Ovary (tissue), 9 donors: ENCODE results near the gene TTC16. TPM values are rescaled to one million over a fixed set of nuclear protein-coding genes. Genes with fewer than 3 reads are reported as not detected.

Experiments
- DNase-seq, 5 donors: peaks; one replicate each; pipeline ENCODE4 v3.0.0-alpha.2; 2019 to 2020
- H3K27ac ChIP-seq, 2 donors: fragments of 200-600 bp; one replicate each; pipeline versions ENCODE4 v1.5.1 to v1.8.0; 2019 to 2022
- H3K27me3 ChIP-seq: fragments of 200-600 bp; one replicate; pipeline ENCODE4 v1.8.0; 2022
- H3K36me3 ChIP-seq: fragments of 200-600 bp; sonication (generic); one replicate; pipeline ENCODE4 v1.5.1; 2019
- H3K4me1 ChIP-seq: one replicate; pipeline ENCODE4 v1.8.1; 2013; ENCODE audit warnings: mild to moderate bottlenecking, moderate library complexity; ENCODE audit not compliant: insufficient read depth
- H3K4me3 ChIP-seq: fragments of 200-600 bp; sonication (generic); one replicate; pipeline ENCODE4 v1.5.1; 2017
- H3K9me3 ChIP-seq, 2 donors: fragments of 200-600 bp in 1 of 2; sonication (generic) in 1 of 2; one replicate each; pipeline versions ENCODE4 v1.5.1 to v1.8.1; 2013 to 2019; ENCODE audit warnings: mild to moderate bottlenecking in 1 of 2, moderate library complexity in 1 of 2
- CTCF ChIP-seq, 3 donors: fragments of 450-650 bp in 2 of 3; fragments of 200-600 bp in 1 of 3; IDR thresholded peaks; one replicate each; pipeline versions ENCODE4 v1.5.1 to v1.8.0; 2016 to 2022; ENCODE audit warnings: antibody characterized with exemption in 3 of 3, mild to moderate bottlenecking in 1 of 3
- EP300 ChIP-seq: sonication (generic); formaldehyde crosslinking; IDR thresholded peaks from one replicate; pipeline ENCODE4 v1.6.1; 2017; ENCODE audit warnings: antibody characterized with exemption
- POLR2A ChIP-seq: fragments of 450-650 bp; IDR thresholded peaks from one replicate; pipeline ENCODE4 v1.6.1; 2017; ENCODE audit warnings: antibody characterized with exemption, mild to moderate bottlenecking, moderate library complexity
- WGBS, 3 donors: extraction: QIAGEN DNeasy Blood & Tissue Kit in 1 of 3; methylation state at CpG; one replicate each; pipeline versions ENCODE4 v1.1.5 to v1.1.7; 2013 to 2017; 5-methylcytosine and 5-hydroxymethylcytosine counted together
- intact Hi-C, 4 donors: fragments of 100-400 bp; cut with DNase I; formaldehyde crosslinking; loops; one replicate each; pipeline versions ENCODE4 v1.11.0 to v1.15.1; 2022 to 2023
- polyA plus RNA-seq, 2 donors: library from polyadenylated mRNA; stranded (reverse); fragments of 200-250 nt in 1 of 2; fragments of 350-450 nt in 1 of 2; fragmentation: Illumina TruSeq in 1 of 2; extraction: RNeasy Lipid Tissue Mini Kit (QIAGEN cat#74804) in 1 of 2; gene quantifications; one replicate each; pipeline ENCODE4 v1.2.3, GENCODE V29; 2013 to 2014
- total RNA-seq, 7 donors: library from RNA; depleted of rRNA in 2 of 7; stranded (reverse); fragments of >200 nt in 2 of 7; fragmentation: NEBNext Ultra II Directional in 3 of 7; extraction: Animal tissue kit (Norgen Biotek cat#: 25700) in 3 of 7; gene quantifications; one replicate each; pipeline versions ENCODE4 v1.1.0 to v1.2.4, GENCODE V29; 2016 to 2023
- donor health status: DM: no; HTN: no; CAD: no; lungs with moderate emphysema.
- donor health status: DM: no; HTN: no; CAD: no.
- donor health status: Bipolar disorder and iron deficiency.
- donor health status: DM: yes; HTN: yes; CAD: no.
- donor health status: DM: no; HTN: no; CAD: no.
- donor health status: DM: yes; HTN: yes; CAD: no.

TTC16 gene
- total and polyA plus RNA-seq, 9 donors: under 0.01 to 5.9 (median 0.21) TPM; not detected in 3

GRCh38 chr9:127717766-127718165 lies 1.9 kb downstream of the TTC16 start:
- peaks cover 8% of the 10 kb centered on the region for H3K4me1 ChIP-seq
- no peaks in the 10 kb centered on the region for H3K36me3 ChIP-seq
- 72 to 79% (median 74%) methylated on average over 5 of the region's 5 CpGs for WGBS, 3 donors
- no peak overlapping the region for H3K27ac ChIP-seq
- H3K9me3 ChIP-seq: no peaks in the 10 kb centered on the region
- no peak overlapping the region for H3K4me3 ChIP-seq
- intact Hi-C loops: no loop called here
- no peak for DNase-seq
- no peak for TF ChIP-seq CTCF (IDR thresholded peaks at IDR 0.05)
- no peak for TF ChIP-seq POLR2A
- TF ChIP-seq EP300: no peak
- no peaks in the 10 kb centered on the region for H3K27me3 ChIP-seq

GRCh38 chr9:127720031-127720864 lies 4.4 kb downstream of the TTC16 start:
- intact Hi-C loops: loop anchor here in 1 of 4 donors (10.0 kb wide), 1 partner anchor 215 kb away; no protein-coding TSS in a partner anchor
- WGBS, 3 donors: 85 to 87% (median 87%) methylated on average over 12 of the region's 12 CpGs

GRCh38 chr9:127720865-127721227 lies 5.0 kb downstream of the TTC16 start:
- intact Hi-C loops: loop anchor here in 1 of 4 donors (10.0 kb wide), 1 partner anchor 216 kb away; no protein-coding TSS in a partner anchor
- H3K36me3 ChIP-seq: no peaks in the 10 kb centered on the region
- H3K9me3 ChIP-seq: no peaks in the 10 kb centered on the region
- no peak for DNase-seq
- no peak overlapping the region for H3K27ac ChIP-seq
- no peak overlapping the region for H3K4me3 ChIP-seq
- H3K27me3 ChIP-seq: no peaks in the 10 kb centered on the region
- no peak for TF ChIP-seq EP300
- no peak for TF ChIP-seq POLR2A
- no peak for TF ChIP-seq CTCF (IDR thresholded peaks at IDR 0.05)
- peaks cover 10% of the 10 kb centered on the region for H3K4me1 ChIP-seq

More at GRCh38 chr9:127720031-127720864, 4.4 kb downstream of the TTC16 start:
- Histone ChIP-seq H3K27ac (no peak overlapping the region), H3K9me3 (no peaks in the 10 kb centered on the region), H3K4me1 (peaks cover 10% of the 10 kb centered on the region), H3K36me3 (no peaks in the 10 kb centered on the region), H3K4me3 (no peak overlapping the region), H3K27me3 (no peaks in the 10 kb centered on the region)
- TF ChIP-seq POLR2A (no peak), EP300 (no peak), CTCF (IDR thresholded peaks at IDR 0.05) (no peak)
- no peak for DNase-seq

- WGBS, 3 donors: 61 to 75% (median 67%) methylated on average over 10 to 11 of the region's 11 CpGs
- no peaks in the 10 kb centered on the region for H3K27me3 ChIP-seq
- intact Hi-C loops: loop anchor here in 1 of 4 donors (10.0 kb wide), 1 partner anchor 217 kb away; no protein-coding TSS in a partner anchor
- TF ChIP-seq POLR2A (no peak), EP300 (no peak), CTCF (IDR thresholded peaks at IDR 0.05) (no peak)
- no peaks in the 10 kb centered on the region for H3K9me3 ChIP-seq
- H3K4me1 ChIP-seq: peaks cover 4% of the 10 kb centered on the region
- no peak overlapping the region for H3K4me3 ChIP-seq
- H3K36me3 ChIP-seq: no peaks in the 10 kb centered on the region
- H3K27ac ChIP-seq: no peak overlapping the region
- no peak for DNase-seq
Observed at GRCh38 chr9:127721391-127721821, 5.5 kb downstream of the TTC16 start.
